HG02571 (cell line): ENCODE data around the gene S100A4.

Experiments used
- ATAC-seq: cut with Tn5 transposase; IDR thresholded peaks from one replicate; pipeline ENCODE4 v1.9.1; 2021; ENCODE audit warnings: mild to moderate bottlenecking, moderate library complexity; ENCODE audit not compliant: unreplicated experiment

Gene S100A4

GRCh38 chr1:153548722-153549688 lies 3.4 kb upstream of the S100A4 start, which contains the start of gene S100A3:
S100A3 (minus strand) TSS chr1:153549258; CDS start chr1:153548485, 773 bp downstream.
- no peak for ATAC-seq

- no peak for ATAC-seq
Measured at GRCh38 chr1:153547560-153548551, 2.2 kb upstream of the S100A4 start.

DNA sequence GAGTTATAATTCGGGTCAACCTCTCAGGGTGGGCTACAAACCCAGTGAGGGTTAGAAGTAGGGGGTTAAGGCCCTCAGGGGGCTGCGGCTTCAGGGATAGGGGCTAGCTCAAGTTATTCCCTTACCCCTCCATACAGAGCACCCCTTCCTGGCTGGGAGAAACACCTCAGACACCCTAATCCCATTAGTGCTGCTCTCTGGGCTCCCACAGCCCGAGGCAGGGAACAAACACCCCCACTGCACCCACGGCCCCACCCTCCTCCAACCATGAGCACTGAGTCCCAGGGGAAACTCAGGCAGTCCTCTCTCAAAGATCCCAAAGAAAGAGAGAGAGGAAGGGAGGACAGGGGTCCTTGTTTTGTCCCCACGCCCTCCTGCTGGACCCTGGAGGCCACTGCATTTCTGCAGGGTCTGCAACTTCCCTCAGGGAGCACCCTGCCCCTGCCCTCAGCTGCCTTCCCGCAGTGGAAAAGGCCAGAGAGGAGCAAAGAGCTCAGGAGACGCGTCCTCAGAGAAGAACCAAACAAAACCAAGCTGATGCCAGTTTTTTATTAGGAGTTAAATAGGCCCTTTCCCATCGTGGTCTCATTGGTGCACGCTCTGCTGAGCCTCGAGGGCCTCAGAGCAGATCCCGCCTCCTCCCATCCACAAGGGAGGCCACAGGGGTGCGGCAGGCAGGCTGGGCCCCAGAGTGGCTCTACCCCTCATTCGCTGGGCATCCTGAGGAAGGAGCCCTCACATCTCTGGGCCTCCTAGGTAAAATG lies 1.4 kb upstream of the S100A4 start:
- ATAC-seq: no peak

- ATAC-seq: no peak
Measured at GRCh38 chr1:153546371-153546770, 765 bp upstream of the S100A4 start.

GRCh38 chr1:153544453-153545066 lies 1.0 kb downstream of the S100A4 start:
- ATAC-seq: no peak

DNA sequence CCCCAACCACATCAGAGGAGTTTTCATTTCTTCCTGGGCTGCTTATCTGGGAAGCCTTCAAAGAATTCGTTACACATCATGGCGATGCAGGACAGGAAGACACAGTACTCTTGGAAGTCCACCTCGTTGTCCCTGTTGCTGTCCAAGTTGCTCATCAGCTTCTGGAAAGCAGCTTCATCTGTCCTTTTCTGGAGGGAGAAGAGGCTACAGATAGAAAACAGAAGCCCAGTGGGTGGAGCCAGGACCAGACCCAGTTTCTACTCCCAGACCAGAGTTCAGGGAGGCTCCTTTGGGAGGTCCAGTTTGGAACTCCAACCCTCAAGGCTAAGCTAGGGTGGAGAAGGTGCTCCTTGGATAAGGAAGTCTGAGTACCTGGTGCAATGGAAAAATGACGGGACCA lies 1.9 kb downstream of the S100A4 start:
- no peak for ATAC-seq

DNA sequence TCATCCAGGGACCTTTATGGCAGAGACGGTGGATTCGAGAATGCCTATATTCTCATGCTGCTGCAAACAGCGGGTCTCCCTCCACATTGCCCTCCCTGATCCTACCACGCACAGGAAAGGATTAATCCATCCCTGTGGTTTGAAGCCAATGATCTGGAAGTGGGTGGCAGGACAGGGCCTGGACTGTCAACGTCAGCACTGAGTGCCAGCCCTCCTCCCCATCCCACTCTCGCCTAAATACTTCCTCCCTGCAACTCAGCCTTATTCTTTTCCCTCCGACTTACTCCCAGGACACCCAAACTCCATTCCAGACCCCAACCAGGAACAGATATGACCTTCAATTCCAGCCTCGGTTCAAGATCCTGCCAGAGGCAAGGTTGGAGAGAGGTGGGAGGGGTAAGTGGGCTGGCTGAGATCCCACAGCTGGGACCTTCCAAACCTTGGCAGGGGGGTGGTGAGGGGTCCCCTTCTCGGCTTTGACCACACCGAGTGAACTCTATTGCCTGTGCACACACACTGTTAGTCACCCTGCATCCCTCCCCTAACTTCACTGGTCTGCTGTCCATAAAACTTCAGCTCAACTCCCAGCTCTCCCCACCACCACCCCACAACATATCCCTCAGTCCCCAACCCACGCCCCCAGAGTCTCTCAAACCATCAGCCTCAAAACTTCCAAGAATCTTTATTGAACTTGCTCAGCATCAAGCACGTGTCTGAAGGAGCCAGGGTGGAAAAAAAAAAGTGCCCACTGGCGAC lies 2.5 kb downstream of the S100A4 start:
- no peak for ATAC-seq

- ATAC-seq: no peak
Measured at GRCh38 chr1:153541641-153542590, 3.7 kb downstream of the S100A4 start.

GRCh38 chr1:153540394-153541361 lies 4.9 kb downstream of the S100A4 start, which contains the start of gene S100A5:
S100A5 (minus strand) TSS chr1:153540934; CDS start chr1:153540191, 743 bp downstream.
- no peak for ATAC-seq

DNA sequence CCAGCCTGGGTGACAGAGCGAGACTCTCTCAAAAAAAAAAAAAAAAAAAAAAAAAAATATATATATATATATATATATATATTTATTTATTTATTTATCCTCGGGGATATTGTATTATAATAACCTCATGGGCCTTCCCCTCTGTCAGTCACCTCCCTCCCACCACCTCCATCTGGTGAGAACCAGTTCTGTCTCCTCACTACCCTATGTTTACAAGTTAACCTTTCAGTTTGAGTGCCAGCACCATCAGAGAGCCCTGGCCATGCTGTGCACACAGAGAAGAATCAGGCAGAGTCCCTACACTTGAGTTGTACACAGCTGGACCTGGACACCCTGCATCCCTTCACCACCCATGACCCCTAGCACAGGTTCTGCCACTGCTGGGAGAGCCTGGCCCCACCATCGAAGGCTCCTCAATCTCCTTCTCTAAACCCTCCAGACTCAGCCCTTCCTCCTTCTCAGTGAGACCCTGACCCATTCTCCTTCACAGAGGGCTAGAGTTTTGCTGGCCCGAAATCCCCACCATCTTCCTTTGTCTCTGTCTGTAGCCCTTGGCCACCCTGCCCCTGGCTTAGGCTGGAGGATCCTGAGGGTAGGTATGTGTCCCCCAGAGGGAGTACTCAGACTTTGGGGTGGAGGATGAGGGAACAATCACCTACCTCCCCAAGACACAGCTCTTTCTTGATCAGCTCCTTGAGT lies 6.1 kb downstream of the S100A4 start:
- no peak for ATAC-seq

GRCh38 chr1:153538315-153538821 lies 7.2 kb downstream of the S100A4 start:
- no peak for ATAC-seq

GRCh38 chr1:153537376-153537730 lies 8.3 kb downstream of the S100A4 start:
- ATAC-seq: no peak

DNA sequence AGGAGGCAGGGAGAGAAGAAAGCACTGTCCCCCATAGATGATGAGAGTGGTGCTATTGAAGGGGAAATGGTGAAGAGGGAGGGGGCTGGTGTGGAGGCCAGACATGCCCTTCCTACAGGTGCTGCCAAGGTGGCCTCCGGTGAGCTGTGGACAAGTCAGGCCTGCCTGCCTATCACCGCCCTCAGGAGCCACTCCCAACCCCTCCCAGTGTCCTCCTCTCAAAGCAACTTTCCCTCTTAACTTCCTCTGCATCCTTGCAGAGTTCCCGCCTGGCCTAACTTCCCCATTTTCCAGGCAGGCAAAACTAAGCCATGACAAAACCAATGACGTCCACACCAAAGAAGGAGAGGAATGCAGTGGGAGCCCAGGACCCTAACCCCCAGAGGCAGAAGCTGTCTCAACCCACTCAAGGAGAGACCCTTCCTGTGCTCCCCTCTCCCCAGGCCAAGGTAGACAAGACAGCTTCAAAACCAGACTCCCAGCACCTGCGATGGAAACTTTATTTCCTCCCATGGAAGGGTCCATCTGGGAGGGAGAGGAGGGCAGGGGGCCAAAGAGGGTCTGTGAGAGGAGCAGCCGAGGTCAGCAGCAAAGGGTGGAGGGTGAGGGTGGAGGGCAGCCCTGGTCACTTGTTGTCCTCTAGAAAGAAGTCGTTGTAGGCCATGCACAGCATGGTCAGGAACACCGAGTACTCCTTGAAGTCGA lies 8.8 kb downstream of the S100A4 start:
- ATAC-seq: no peak

GRCh38 chr1:153536012-153536670 lies 9.5 kb downstream of the S100A4 start:
- ATAC-seq: no peak
